ENCODE data around the gene FSTL3.

DNA sequence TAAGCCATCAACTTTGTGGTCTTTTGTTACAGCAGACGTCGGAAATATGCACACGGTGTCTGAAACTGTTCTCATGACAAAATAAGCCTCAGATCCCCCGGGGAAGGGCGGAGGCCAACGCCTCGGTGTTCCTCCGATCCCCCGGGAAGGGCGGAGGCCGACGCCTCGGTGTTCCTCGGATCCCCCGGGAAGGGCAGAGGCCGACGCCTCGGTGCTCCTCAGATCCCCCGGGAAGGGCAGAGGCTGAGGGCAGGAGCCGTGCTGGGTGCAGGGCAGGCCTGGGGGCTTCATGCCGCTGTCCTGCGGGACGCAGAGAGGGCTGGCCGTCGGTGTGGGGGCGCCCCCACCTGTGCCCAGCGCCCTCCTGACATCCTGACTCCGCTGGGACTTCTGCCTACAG lies 31.8 kb upstream of the FSTL3 start:
- TF ChIP-seq, protein P1, sequence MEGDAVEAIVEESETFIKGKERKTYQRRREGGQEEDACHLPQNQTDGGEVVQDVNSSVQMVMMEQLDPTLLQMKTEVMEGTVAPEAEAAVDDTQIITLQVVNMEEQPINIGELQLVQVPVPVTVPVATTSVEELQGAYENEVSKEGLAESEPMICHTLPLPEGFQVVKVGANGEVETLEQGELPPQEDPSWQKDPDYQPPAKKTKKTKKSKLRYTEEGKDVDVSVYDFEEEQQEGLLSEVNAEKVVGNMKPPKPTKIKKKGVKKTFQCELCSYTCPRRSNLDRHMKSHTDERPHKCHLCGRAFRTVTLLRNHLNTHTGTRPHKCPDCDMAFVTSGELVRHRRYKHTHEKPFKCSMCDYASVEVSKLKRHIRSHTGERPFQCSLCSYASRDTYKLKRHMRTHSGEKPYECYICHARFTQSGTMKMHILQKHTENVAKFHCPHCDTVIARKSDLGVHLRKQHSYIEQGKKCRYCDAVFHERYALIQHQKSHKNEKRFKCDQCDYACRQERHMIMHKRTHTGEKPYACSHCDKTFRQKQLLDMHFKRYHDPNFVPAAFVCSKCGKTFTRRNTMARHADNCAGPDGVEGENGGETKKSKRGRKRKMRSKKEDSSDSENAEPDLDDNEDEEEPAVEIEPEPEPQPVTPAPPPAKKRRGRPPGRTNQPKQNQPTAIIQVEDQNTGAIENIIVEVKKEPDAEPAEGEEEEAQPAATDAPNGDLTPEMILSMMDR (IDR thresholded peaks at IDR 0.05; ENCODE audit: control extremely low read depth in 1 of 3, insufficient read depth in 1 of 3, low read depth in 1 of 3, low read length in 3 of 3): no peak
- TF ChIP-seq BACH1 (IDR thresholded peaks at IDR 0.05; ENCODE audit: low read length) (no peak), RAD21 (IDR thresholded peaks at IDR 0.05 in 1 of 2, conservative IDR thresholded peaks at IDR 0.05 in 1 of 2; ENCODE audit: low read depth in 2 of 2, low read length in 2 of 2) (no peak)
